Fibroblast of the aortic adventitia (primary cell): ENCODE measurements around the gene ZMIZ1. TPM values are rescaled to one million over a fixed set of nuclear protein-coding genes. Genes with fewer than 3 reads are reported as not detected.

Source experiments
- DNase-seq: peaks from one replicate; pipeline ENCODE4 v3.0.0-alpha.2; 2010; ENCODE audit warnings: low read depth
- H3K4me3 ChIP-seq: 2 replicates; pipeline ENCODE4 v1.5.1; 2011; ENCODE audit warnings: low read depth, mild to moderate bottlenecking, control low read depth, low read length, moderate library complexity
- CTCF ChIP-seq: IDR thresholded peaks from 2 replicates; pipeline ENCODE4 v1.5.1; 2011; ENCODE audit warnings: mild to moderate bottlenecking, low read length, control low read depth, inconsistent platforms; ENCODE audit not compliant: insufficient read depth
- total RNA-seq: library from RNA; depleted of rRNA; stranded (reverse); fragments of >200 nt; gene quantifications from 2 replicates; pipeline ENCODE4 v1.2.3, GENCODE V29; 2012; ENCODE audit warnings: low replicate concordance

ZMIZ1 gene
- total RNA-seq, 1 donor: 28.1 TPM

GRCh38 chr10:79153745-79154144 lies 85.0 kb downstream of the ZMIZ1 start:
- H3K4me3 ChIP-seq: no peak overlapping the region
- no peak for TF ChIP-seq CTCF
- DNase-seq: no peak

GRCh38 chr10:79155301-79156081 lies 86.7 kb downstream of the ZMIZ1 start:
- TF ChIP-seq CTCF: peak; percentile 24
- no peak overlapping the region for H3K4me3 ChIP-seq
- peak; percentile 63 for DNase-seq

GRCh38 chr10:79156334-79157274 lies 87.8 kb downstream of the ZMIZ1 start:
- no peak for DNase-seq
- TF ChIP-seq CTCF: no peak
- no peak overlapping the region for H3K4me3 ChIP-seq

GRCh38 chr10:79158004-79158340 lies 89.2 kb downstream of the ZMIZ1 start:
- no peak for DNase-seq

GRCh38 chr10:79158402-79159097 lies 89.8 kb downstream of the ZMIZ1 start:
- no peak for DNase-seq
- TF ChIP-seq CTCF: no peak

More at GRCh38 chr10:79158004-79158340, 89.2 kb downstream of the ZMIZ1 start:
- no peak for TF ChIP-seq CTCF
- H3K4me3 ChIP-seq: no peak overlapping the region

GRCh38 chr10:79159141-79159651 lies 90.4 kb downstream of the ZMIZ1 start:
- no peak for TF ChIP-seq CTCF
- peak; percentile 76 for DNase-seq
- H3K4me3 ChIP-seq: no peak overlapping the region

More at GRCh38 chr10:79158402-79159097, 89.8 kb downstream of the ZMIZ1 start:
- H3K4me3 ChIP-seq: no peak overlapping the region
